HG03175 (cell line): Measurements from ENCODE around the gene COL5A3.
"Not testable (repeated sequence)": the region's sequence is repeated elsewhere in the genome, so short reads cannot be mapped to it uniquely, and the experiment has no call there.

ENCODE experiments used
- ATAC-seq: cut with Tn5 transposase; IDR thresholded peaks from one replicate; pipeline ENCODE4 v1.9.1; 2021; ENCODE audit warnings: mild to moderate bottlenecking, moderate library complexity; ENCODE audit not compliant: unreplicated experiment

The COL5A3 gene

GRCh38 chr19:9972103-9972502 lies 38.2 kb downstream of the COL5A3 start:
- no peak for ATAC-seq

GRCh38 chr19:9971166-9971897 lies 39.0 kb downstream of the COL5A3 start:
- no peak for ATAC-seq

- no peak for ATAC-seq
Observed at GRCh38 chr19:9970481-9970880, 39.8 kb downstream of the COL5A3 start.

- no peak for ATAC-seq
Observed at GRCh38 chr19:9969688-9969975, 40.7 kb downstream of the COL5A3 start.

- ATAC-seq, result no peak
Observed at GRCh38 chr19:9968820-9969687, 41.2 kb downstream of the COL5A3 start.

GRCh38 chr19:9967326-9967725 lies 43.0 kb downstream of the COL5A3 start:
- ATAC-seq, result no peak

- no peak for ATAC-seq
Observed at GRCh38 chr19:9966448-9966847, 43.9 kb downstream of the COL5A3 start.

GRCh38 chr19:9966024-9966423 lies 44.3 kb downstream of the COL5A3 start:
- no peak for ATAC-seq

- no peak for ATAC-seq
Observed at GRCh38 chr19:9962623-9963290, 47.5 kb downstream of the COL5A3 start.

- ATAC-seq, result no peak
Observed at GRCh38 chr19:9961103-9961502, 49.2 kb downstream of the COL5A3 start.

GRCh38 chr19:9958379-9958821 lies 51.9 kb downstream of the COL5A3 start:
- ATAC-seq, result no peak

- ATAC-seq, result no peak
Observed at GRCh38 chr19:9956956-9957355, 53.3 kb downstream of the COL5A3 start.

GRCh38 chr19:9953802-9954542 lies 56.3 kb downstream of the COL5A3 start:
- no peak for ATAC-seq

GRCh38 chr19:9952276-9952675 lies 58.0 kb downstream of the COL5A3 start:
- ATAC-seq, result no peak

GRCh38 chr19:9947441-9947840 lies 62.9 kb downstream of the COL5A3 start:
- no peak for ATAC-seq

GRCh38 chr19:9946528-9947125 lies 63.7 kb downstream of the COL5A3 start:
- not testable (repeated sequence) for ATAC-seq

- ATAC-seq, result no peak
Observed at GRCh38 chr19:9945319-9945966, 64.9 kb downstream of the COL5A3 start.

- no peak for ATAC-seq
Observed at GRCh38 chr19:9943744-9944143, 66.6 kb downstream of the COL5A3 start.

GRCh38 chr19:9941671-9942070 lies 68.6 kb downstream of the COL5A3 start:
- ATAC-seq, result no peak

GRCh38 chr19:9941231-9941630 lies 69.1 kb downstream of the COL5A3 start:
- no peak for ATAC-seq
